ENCODE measurements around the gene SLC1A2.

Gene SLC1A2

DNA sequence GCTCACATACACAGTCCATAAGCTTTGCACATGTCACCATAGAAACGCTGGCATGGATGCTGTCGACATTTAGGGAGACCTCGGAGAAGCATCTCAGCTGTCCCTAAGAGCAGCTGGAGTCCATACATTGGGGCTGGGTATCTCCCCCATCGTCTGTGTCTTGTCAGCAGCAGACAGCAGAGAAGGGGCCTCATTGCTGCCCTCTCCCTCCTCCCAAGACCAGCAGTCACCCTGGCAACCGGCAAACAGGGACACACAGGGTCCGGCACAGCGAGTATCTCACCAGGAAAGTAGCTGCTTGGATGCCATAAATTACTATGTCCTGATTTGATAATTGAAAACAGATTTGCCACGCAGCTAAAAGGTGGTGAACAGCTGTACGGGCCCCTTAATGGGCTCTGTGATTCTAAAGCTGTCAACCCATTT is 196.0 kb downstream of the SLC1A2 start:
- no peak for DNase-seq (ENCODE audit: low read depth in 1 of 2, low spot score in 1 of 2)
- TF ChIP-seq REST (IDR thresholded peaks at IDR 0.05; ENCODE audit: insufficient replicate concordance, low read depth) (no peak), POLR2AphosphoS5 (IDR thresholded peaks at IDR 0.05; ENCODE audit: low read depth) (no peak), GABPA (IDR thresholded peaks at IDR 0.05; ENCODE audit: low read depth) (no peak), CTCF (IDR thresholded peaks at IDR 0.05; ENCODE audit: insufficient read depth, low read length) (no peak), SPI1 (IDR thresholded peaks at IDR 0.05; ENCODE audit: borderline replicate concordance, low read depth) (no peak)
- no peak overlapping the region for H3K4me3 ChIP-seq (replicated peaks; ENCODE audit: insufficient read depth, low read length)
- no peaks in the 10 kb centered on the region for H3K27me3 ChIP-seq (ENCODE audit: insufficient read depth, poor library complexity, severe bottlenecking)
- H3K27ac ChIP-seq (replicated peaks) = no peak overlapping the region

- DNase-seq (ENCODE audit: low read depth in 1 of 2, low spot score in 1 of 2) = no peak
- Histone ChIP-seq H3K4me3 (replicated peaks; ENCODE audit: insufficient read depth, low read length) (no peak overlapping the region), H3K27me3 (ENCODE audit: insufficient read depth, poor library complexity, severe bottlenecking) (no peaks in the 10 kb centered on the region), H3K27ac (replicated peaks) (no peak overlapping the region)
- no peak for TF ChIP-seq REST (IDR thresholded peaks at IDR 0.05; ENCODE audit: insufficient replicate concordance, low read depth)
- no peak for TF ChIP-seq GABPA (IDR thresholded peaks at IDR 0.05; ENCODE audit: low read depth)
- no peak for TF ChIP-seq SPI1 (IDR thresholded peaks at IDR 0.05; ENCODE audit: borderline replicate concordance, low read depth)
- no peak for TF ChIP-seq CTCF (IDR thresholded peaks at IDR 0.05; ENCODE audit: insufficient read depth, low read length)
- no peak for TF ChIP-seq POLR2AphosphoS5 (IDR thresholded peaks at IDR 0.05; ENCODE audit: low read depth)
Observed at GRCh38 chr11:35218956-35219355, 200.4 kb downstream of the SLC1A2 start.

- Histone ChIP-seq H3K27me3 (ENCODE audit: insufficient read depth, poor library complexity, severe bottlenecking) (no peaks in the 10 kb centered on the region), H3K4me3 (replicated peaks; ENCODE audit: insufficient read depth, low read length) (no peak overlapping the region), H3K27ac (replicated peaks) (no peak overlapping the region)
- DNase-seq (ENCODE audit: low read depth in 1 of 2, low spot score in 1 of 2) = peak in 1 of 2 experiments; percentile 13
- TF ChIP-seq POLR2AphosphoS5 (IDR thresholded peaks at IDR 0.05; ENCODE audit: low read depth) = no peak
- TF ChIP-seq REST (IDR thresholded peaks at IDR 0.05; ENCODE audit: insufficient replicate concordance, low read depth) = no peak
- TF ChIP-seq CTCF (IDR thresholded peaks at IDR 0.05; ENCODE audit: insufficient read depth, low read length) = no peak
Observed at GRCh38 chr11:35216962-35217678, 202.2 kb downstream of the SLC1A2 start.
